GM20431 (cell line): ENCODE measurements around the gene LGI1.

Experiments used
- in situ Hi-C: fragments of 300-500 bp; cut with MseI, MboI; formaldehyde crosslinking; loops from one replicate; pipeline ENCODE4 v1.15.0; 2020; ENCODE audit warnings: low sequenced_read_pairs; ENCODE audit not compliant: unreplicated experiment

LGI1 gene

GRCh38 chr10:93838278-93838677 lies 80.5 kb downstream of the LGI1 start:
- in situ Hi-C loops: no loop called here

- in situ Hi-C loops: no loop called here
These were observed 84.2 kb downstream of the LGI1 start for GRCh38 chr10:93841961-93842360.

GRCh38 chr10:93844979-93845626 lies 87.4 kb downstream of the LGI1 start:
- in situ Hi-C loops: no loop called here
